K562 (cell line): ENCODE data around the gene GRK3. TPM values are rescaled to one million over a fixed set of nuclear protein-coding genes. Genes with fewer than 3 reads are reported as not detected.

ENCODE experiments used
- ATAC-seq: fragments of 200-7000 bp; cut with Tn5 transposase; 3 replicates; pipeline ENCODE4 v1.9.1; 2020; ENCODE audit warnings: moderate library complexity
- BruUV-seq: library from RNA; stranded (reverse); fragments of 400-500 nt; replicated peaks from 2 replicates; lab custom pipeline; 2021; lab: Mats Ljungman, UMichigan
- CTCF ChIA-PET: fragments of 300-600 bp; formaldehyde crosslinking; extraction: SDS; loops from one replicate; lab custom pipeline; 2021; ENCODE audit warnings: low intra/inter-chr PET ratio; lab: Yijun Ruan, JAX
- POLR2A ChIA-PET: fragments of 300-600, 350-650 bp; sonication (Branson Sonifier 250); formaldehyde crosslinking; extraction: SDS; loops from one replicate; lab custom pipeline; 2021; ENCODE audit warnings: antibody characterized with exemption, inconsistent platforms; lab: Yijun Ruan, JAX
- DNase-seq, 4 experiments: peaks; one replicate each; pipeline versions ENCODE4 v3.0.0 to v3.0.0-alpha.2; 2011 to 2018; ENCODE audit warnings: low spot score in 3 of 4, mixed read lengths in 3 of 4; ENCODE audit errors: extremely low read depth in 1 of 4
- FAIRE-seq: peaks from 2 replicates; lab custom pipeline; 2011; peaks lifted over from hg19 to GRCh38; lab: Jason Lieb, UNC
- H2AFZ ChIP-seq: 2 replicates; pipeline ENCODE4 v1.6.0; 2011; ENCODE audit warnings: low read depth, low read length, control low read depth, inconsistent platforms
- H3K27ac ChIP-seq: fragments of 200-600 bp; 3 replicates; pipeline ENCODE4 v1.8.0; 2011; ENCODE audit warnings: low read depth, mild to moderate bottlenecking, control low read depth, inconsistent platforms, low read length, moderate library complexity, mixed read lengths; ENCODE audit errors: extremely low read depth
- H3K27me3 ChIP-seq, 2 experiments: fragments of 300-600 bp in 1 of 2; 2 replicates in 1 of 2; 3 replicates in 1 of 2; pipeline versions ENCODE4 v1.6.0 to v1.8.0; 2011; ENCODE audit warnings: inconsistent platforms in 2 of 2, low read length in 2 of 2, mild to moderate bottlenecking in 1 of 2, mixed read lengths in 1 of 2, moderate library complexity in 1 of 2; ENCODE audit not compliant: control insufficient read depth in 2 of 2, insufficient read depth in 2 of 2
- H3K36me3 ChIP-seq: fragments of 300-600 bp; 3 replicates; pipeline ENCODE4 v1.8.0; 2011; ENCODE audit warnings: mild to moderate bottlenecking, low read length, inconsistent platforms; ENCODE audit not compliant: control insufficient read depth, insufficient read depth
- H3K4me1 ChIP-seq, 2 experiments: fragments of 200-600 bp in 1 of 2; replicated peaks in 1 of 2; 2 replicates in 1 of 2; 3 replicates in 1 of 2; pipeline versions ENCODE4 v1.5.1 to v1.8.0; 2011; ENCODE audit warnings: inconsistent platforms in 2 of 2, low read length in 2 of 2, mild to moderate bottlenecking in 1 of 2, mixed read lengths in 1 of 2, moderate library complexity in 1 of 2; ENCODE audit not compliant: control insufficient read depth in 2 of 2, insufficient read depth in 2 of 2
- H3K4me2 ChIP-seq: 2 replicates; pipeline ENCODE4 v1.6.1; 2011; ENCODE audit warnings: low read length, control low read depth, inconsistent platforms, mixed read lengths; ENCODE audit not compliant: insufficient read depth
- H3K4me3 ChIP-seq: fragments of 200-600 bp; sonication (generic), shearing (Covaris generic); 2 replicates; pipeline ENCODE4 v1.5.1; 2016; ENCODE audit warnings: control low read depth, inconsistent platforms
- H3K79me2 ChIP-seq: fragments of 200-600 bp; 3 replicates; pipeline ENCODE4 v1.8.0; 2011; ENCODE audit warnings: low read length, inconsistent platforms; ENCODE audit not compliant: control insufficient read depth, insufficient read depth
- H3K9ac ChIP-seq, 2 experiments: 2 replicates each; pipeline versions ENCODE4 v1.6.0 to v1.6.1; 2011; ENCODE audit warnings: low read depth in 2 of 2, low read length in 2 of 2, control low read depth in 1 of 2, inconsistent platforms in 1 of 2, mild to moderate bottlenecking in 1 of 2, mixed read lengths in 1 of 2; ENCODE audit not compliant: insufficient read depth in 1 of 2
- H3K9me1 ChIP-seq: one replicate; pipeline ENCODE4 v1.6.0; 2011; ENCODE audit warnings: inconsistent platforms, mild to moderate bottlenecking, low read length, moderate library complexity; ENCODE audit not compliant: control insufficient read depth, insufficient read depth
- H3K9me3 ChIP-seq: replicated peaks from 2 replicates; pipeline ENCODE4 v1.5.1; 2011; ENCODE audit warnings: low read depth, low read length, inconsistent platforms; ENCODE audit not compliant: control insufficient read depth, insufficient read depth
- H4K20me1 ChIP-seq: replicated peaks from 2 replicates; pipeline ENCODE4 v1.6.1; 2011; ENCODE audit warnings: low read length, inconsistent platforms, mixed read lengths; ENCODE audit not compliant: control insufficient read depth, insufficient read depth
- CBX3 ChIP-seq, 2 experiments: IDR thresholded peaks; 1 replicate in 1 of 2; 2 replicates in 1 of 2; pipeline ENCODE4 v1.6.1; 2012; ENCODE audit warnings: inconsistent platforms in 2 of 2, low read length in 2 of 2, borderline replicate concordance in 1 of 2, control low read depth in 1 of 2
- CREM ChIP-seq: IDR thresholded peaks from 2 replicates; pipeline ENCODE4 v1.6.1; 2014; ENCODE audit warnings: antibody characterized with exemption, low read depth
- DPF2 ChIP-seq: fragments of 450-650 bp; IDR thresholded peaks from 2 replicates; pipeline ENCODE4 v1.6.1; 2016
- EP400 ChIP-seq: fragments of 450-650 bp; IDR thresholded peaks from 2 replicates; pipeline ENCODE4 v1.6.1; 2017; ENCODE audit warnings: antibody characterized with exemption, mild to moderate bottlenecking, moderate library complexity
- ETS2 ChIP-seq: IDR thresholded peaks from 2 replicates; pipeline ENCODE4 v1.6.1; 2016; ENCODE audit warnings: borderline replicate concordance, missing genetic modification characterization, mild to moderate bottlenecking, moderate library complexity, missing compliant biosample characterization; ENCODE audit not compliant: poor library complexity, severe bottlenecking
- FOXP1 ChIP-seq: sonication (generic); formaldehyde crosslinking; IDR thresholded peaks from 2 replicates; pipeline ENCODE4 v1.8.0; 2022; ENCODE audit warnings: mild to moderate bottlenecking, missing genetic modification reagents
- GATAD2A ChIP-seq: fragments of 450-650 bp; IDR thresholded peaks from 2 replicates; pipeline ENCODE4 v1.6.1; 2017
- KDM1A ChIP-seq, 2 experiments: fragments of 450-650 bp; IDR thresholded peaks; 2 replicates each; pipeline ENCODE4 v1.6.1; 2016; ENCODE audit warnings: mild to moderate bottlenecking in 2 of 2
- KDM4B ChIP-seq, 2 experiments: fragments of 450-650 bp in 1 of 2; sonication (generic) in 1 of 2; IDR thresholded peaks; 2 replicates each; pipeline ENCODE4 v1.6.1; 2016 to 2017; ENCODE audit warnings: borderline replicate concordance in 2 of 2, antibody characterized with exemption in 1 of 2, low read depth in 1 of 2, mild to moderate bottlenecking in 1 of 2
- MAFF ChIP-seq: IDR thresholded peaks from 2 replicates; pipeline ENCODE4 v1.6.1; 2012; ENCODE audit warnings: low read length, improper control_type of control experiment
- MIER1 ChIP-seq: fragments of 450-650 bp; IDR thresholded peaks from 2 replicates; pipeline ENCODE4 v1.6.1; 2016; ENCODE audit warnings: antibody characterized with exemption, mild to moderate bottlenecking, low read depth
- NUFIP1 ChIP-seq: fragments of 450-650 bp; IDR thresholded peaks from 2 replicates; pipeline ENCODE4 v1.6.1; 2018; ENCODE audit not compliant: partially characterized antibody
- ZBED1 ChIP-seq: IDR thresholded peaks from 2 replicates; pipeline ENCODE4 v1.6.1; 2014
- ZC3H11A ChIP-seq: IDR thresholded peaks from 2 replicates; pipeline ENCODE4 v1.6.1; 2012; ENCODE audit warnings: low read depth, low read length, improper control_type of control experiment
- ZNF124 ChIP-seq: sonication (generic); formaldehyde crosslinking; IDR thresholded peaks from 2 replicates; pipeline ENCODE4 v1.8.1; 2022; ENCODE audit warnings: missing genetic modification reagents
- WGBS: fragments of 100-300 bp; shearing (Covaris generic); methylation state at CpG from one replicate; pipeline ENCODE4 v1.1.6; 2016; ENCODE audit warnings: low coverage, mixed read lengths; ENCODE audit not compliant: insufficient coverage; ENCODE audit errors: missing lambda C conversion rate; 5-methylcytosine and 5-hydroxymethylcytosine counted together
- in situ Hi-C: fragments of 300-500 bp; cut with MboI; formaldehyde crosslinking; loops from 4 replicates; pipeline ENCODE4 v1.15.0; 2018; ENCODE audit warnings: inconsistent platforms, mixed read lengths
- intact Hi-C: fragments of 100-400 bp; cut with micrococcal nuclease; formaldehyde crosslinking; loops from 2 replicates; pipeline ENCODE4 v1.14.2; 2022
- polyA plus RNA-seq, 8 experiments: library from polyadenylated mRNA; depleted of rRNA in 4 of 8; stranded (reverse) in 5 of 8; unstranded in 3 of 8; fragments of >200 nt; fragmentation: Nextera tagmentation in 2 of 8; fragmentation: Illumina TruSeq in 1 of 8; extraction: Ambion mirVana in 2 of 8; extraction: Trizol in 1 of 8; gene quantifications; 2 replicates each; pipeline versions ENCODE4 v1.2.1 to v1.2.3, GENCODE V29; 2011 to 2014; ENCODE audit warnings: inconsistent platforms in 1 of 8, missing spikeins in 1 of 8
- total RNA-seq, 7 experiments: library from RNA; depleted of rRNA in 6 of 7; stranded (reverse); fragments of >200 nt in 6 of 7; fragmentation: Illumina TruSeq in 2 of 7; extraction: Trizol in 2 of 7; gene quantifications; 2 replicates each; pipeline versions ENCODE4 v1.2.1 to v1.2.3, GENCODE V29; 2011 to 2021; ENCODE audit warnings: low replicate concordance in 1 of 7

Gene GRK3
- total and polyA plus RNA-seq, 9 of the 15 experiments (the other 6 are each of a cell fraction or from before 2014, with no cell fraction given): 1.4 to 7.6 (median 3.6) TPM

DNA sequence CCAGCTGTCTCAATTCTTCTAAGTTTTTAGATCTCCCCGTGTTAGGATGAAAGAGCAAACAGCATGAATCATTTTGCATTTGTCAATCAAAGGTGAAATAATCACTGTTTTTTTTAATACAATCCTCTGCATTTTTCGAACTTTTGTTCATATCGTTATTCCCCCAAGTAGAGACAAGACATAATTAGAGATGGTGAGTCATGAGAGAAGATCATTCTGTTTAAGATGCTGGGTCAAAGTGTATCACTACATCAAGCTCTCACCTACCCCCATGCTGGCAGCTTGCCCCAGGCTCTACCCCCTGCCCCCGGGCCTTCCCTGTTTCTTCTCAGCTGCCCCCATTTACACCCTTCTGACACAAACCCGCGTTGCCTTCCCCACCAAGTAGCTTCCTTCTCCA is 147.0 kb downstream of the GRK3 start:
- no peaks in the 10 kb centered on the region for H4K20me1 ChIP-seq
- ChIA-PET POLR2A (no interaction called here), CTCF (no interaction called here)
- 44% methylated on average over 5 of the region's 6 CpGs for WGBS
- no peak overlapping the region for H3K4me3 ChIP-seq
- no peak overlapping the region for H3K9ac ChIP-seq
- no peaks in the 10 kb centered on the region for H3K9me1 ChIP-seq
- H3K27ac ChIP-seq: no peak overlapping the region
- ATAC-seq (no peak), DNase-seq (no peak), FAIRE-seq (no peak)
- H3K79me2 ChIP-seq: no peaks in the 10 kb centered on the region
- no peak for TF ChIP-seq EP400
- TF ChIP-seq GATAD2A: no peak
- no peak for TF ChIP-seq KDM1A (IDR thresholded peaks at IDR 0.05)
- TF ChIP-seq DPF2: no peak
- TF ChIP-seq ZC3H11A: no peak
- no peak for TF ChIP-seq CBX3 (IDR thresholded peaks at IDR 0.05; ENCODE audit: borderline replicate concordance in 1 of 2, low read length in 2 of 2)
- no peak for TF ChIP-seq CREM
- no peak for TF ChIP-seq FOXP1 (CRISPR knock-in tag)
- no peak for TF ChIP-seq NUFIP1
- TF ChIP-seq KDM4B (IDR thresholded peaks at IDR 0.05; ENCODE audit: borderline replicate concordance in 2 of 2, low read depth in 1 of 2): no peak
- TF ChIP-seq ZBED1: no peak
- TF ChIP-seq ETS2 (tag): no peak
- TF ChIP-seq MIER1: no peak
- TF ChIP-seq MAFF: no peak
- TF ChIP-seq ZNF124 (CRISPR knock-in tag): no peak
- H3K4me1 ChIP-seq: no peaks in the 10 kb centered on the region
- H3K4me2 ChIP-seq: no peak overlapping the region
- BruUV-seq: no TSS peak
- no peaks in the 10 kb centered on the region for H3K9me3 ChIP-seq
- in situ Hi-C loops: loop anchor here (5.0 kb wide), 1 partner anchor 61 kb away; no protein-coding TSS in a partner anchor
- H3K27me3 ChIP-seq: no peaks in the 10 kb centered on the region
- no peak overlapping the region for H2AFZ ChIP-seq
- intact Hi-C loops: no loop called here
- H3K36me3 ChIP-seq: no peaks in the 10 kb centered on the region
